ENCODE results near the gene CFAP20DC.

GRCh38 chr3:58725326-58725853 lies 324.4 kb downstream of the CFAP20DC start:
- TF ChIP-seq YY1 (IDR thresholded peaks at IDR 0.05; ENCODE audit: extremely low read depth, insufficient replicate concordance, low read depth, low read length) (no peak), EGR1 (IDR thresholded peaks at IDR 0.05; ENCODE audit: low read depth) (no peak), POLR2AphosphoS5 (IDR thresholded peaks at IDR 0.05; ENCODE audit: low read depth, low read length) (no peak), SP1 (IDR thresholded peaks at IDR 0.05; ENCODE audit: low read depth) (no peak), EZH2 (IDR thresholded peaks at IDR 0.05) (no peak), JUND (IDR thresholded peaks at IDR 0.05) (no peak), ZFX (IDR thresholded peaks at IDR 0.05) (no peak), POLR2A (IDR thresholded peaks at IDR 0.05; ENCODE audit: borderline replicate concordance, extremely low read depth, insufficient read depth, insufficient read length) (no peak)
- TF ChIP-seq, protein P1, sequence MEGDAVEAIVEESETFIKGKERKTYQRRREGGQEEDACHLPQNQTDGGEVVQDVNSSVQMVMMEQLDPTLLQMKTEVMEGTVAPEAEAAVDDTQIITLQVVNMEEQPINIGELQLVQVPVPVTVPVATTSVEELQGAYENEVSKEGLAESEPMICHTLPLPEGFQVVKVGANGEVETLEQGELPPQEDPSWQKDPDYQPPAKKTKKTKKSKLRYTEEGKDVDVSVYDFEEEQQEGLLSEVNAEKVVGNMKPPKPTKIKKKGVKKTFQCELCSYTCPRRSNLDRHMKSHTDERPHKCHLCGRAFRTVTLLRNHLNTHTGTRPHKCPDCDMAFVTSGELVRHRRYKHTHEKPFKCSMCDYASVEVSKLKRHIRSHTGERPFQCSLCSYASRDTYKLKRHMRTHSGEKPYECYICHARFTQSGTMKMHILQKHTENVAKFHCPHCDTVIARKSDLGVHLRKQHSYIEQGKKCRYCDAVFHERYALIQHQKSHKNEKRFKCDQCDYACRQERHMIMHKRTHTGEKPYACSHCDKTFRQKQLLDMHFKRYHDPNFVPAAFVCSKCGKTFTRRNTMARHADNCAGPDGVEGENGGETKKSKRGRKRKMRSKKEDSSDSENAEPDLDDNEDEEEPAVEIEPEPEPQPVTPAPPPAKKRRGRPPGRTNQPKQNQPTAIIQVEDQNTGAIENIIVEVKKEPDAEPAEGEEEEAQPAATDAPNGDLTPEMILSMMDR (IDR thresholded peaks at IDR 0.05 in 2 of 3, conservative IDR thresholded peaks at IDR 0.05 in 1 of 3; ENCODE audit: borderline replicate concordance in 1 of 3, insufficient read depth in 1 of 3, low read depth in 2 of 3, low read length in 2 of 3), result no peak
- TF ChIP-seq, protein P2, sequence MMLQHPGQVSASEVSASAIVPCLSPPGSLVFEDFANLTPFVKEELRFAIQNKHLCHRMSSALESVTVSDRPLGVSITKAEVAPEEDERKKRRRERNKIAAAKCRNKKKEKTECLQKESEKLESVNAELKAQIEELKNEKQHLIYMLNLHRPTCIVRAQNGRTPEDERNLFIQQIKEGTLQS (IDR thresholded peaks at IDR 0.05), result no peak

All from HCT116 (cell line).